SK-N-MC (cell line): ENCODE measurements around the gene CASZ1.

Experiments
- EZH2 ChIP-seq: fragments of 200-600 bp; sonication (generic); IDR thresholded peaks from one replicate; pipeline ENCODE4 v1.6.1; 2017; ENCODE audit warnings: antibody characterized with exemption
- POLR2AphosphoS5 ChIP-seq: IDR thresholded peaks from 2 replicates; pipeline ENCODE4 v1.6.1; 2012; ENCODE audit warnings: mild to moderate bottlenecking, low read depth, low read length, borderline replicate concordance

DNA sequence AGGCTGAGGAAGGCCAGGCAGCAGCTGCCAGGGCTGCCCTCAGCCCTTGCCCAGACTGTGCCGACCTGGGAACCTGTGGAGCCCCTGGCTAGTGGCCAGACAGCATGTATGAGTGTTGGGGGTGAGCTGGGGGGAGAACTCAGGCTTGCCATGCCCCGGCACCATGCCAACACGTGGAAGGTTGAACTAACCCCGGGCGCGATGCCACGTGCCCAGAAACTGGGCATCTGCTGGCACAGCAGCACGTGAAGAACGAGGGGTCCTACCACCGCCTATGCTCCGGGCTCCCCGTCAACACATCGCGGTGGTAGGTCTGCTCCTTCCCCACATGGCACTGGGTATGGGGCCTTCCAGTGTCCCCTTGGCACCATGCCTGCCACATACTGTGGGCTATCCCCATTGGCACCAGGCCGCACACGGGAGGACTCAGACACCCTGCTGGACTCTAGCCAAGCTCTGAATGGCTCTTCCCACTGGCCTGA is 68.7 kb downstream of the CASZ1 start:
- no peak for TF ChIP-seq EZH2
- TF ChIP-seq POLR2AphosphoS5: no peak
